OCI-LY3 (cell line): ENCODE data around the gene FAM53B.

Source experiments
- CTCF ChIP-seq: fragments of 200-600, 300-600 bp; sonication (generic); IDR thresholded peaks from 2 replicates; pipeline ENCODE4 v1.5.1; 2014; ENCODE audit warnings: antibody characterized with exemption, low read length, low read depth
- EZH2phosphoT487 ChIP-seq: fragments of 200-600 bp; shearing (Covaris generic); IDR thresholded peaks from 2 replicates; pipeline ENCODE4 v1.6.1; 2018; ENCODE audit warnings: antibody characterized with exemption, mixed run types, low read depth

DNA sequence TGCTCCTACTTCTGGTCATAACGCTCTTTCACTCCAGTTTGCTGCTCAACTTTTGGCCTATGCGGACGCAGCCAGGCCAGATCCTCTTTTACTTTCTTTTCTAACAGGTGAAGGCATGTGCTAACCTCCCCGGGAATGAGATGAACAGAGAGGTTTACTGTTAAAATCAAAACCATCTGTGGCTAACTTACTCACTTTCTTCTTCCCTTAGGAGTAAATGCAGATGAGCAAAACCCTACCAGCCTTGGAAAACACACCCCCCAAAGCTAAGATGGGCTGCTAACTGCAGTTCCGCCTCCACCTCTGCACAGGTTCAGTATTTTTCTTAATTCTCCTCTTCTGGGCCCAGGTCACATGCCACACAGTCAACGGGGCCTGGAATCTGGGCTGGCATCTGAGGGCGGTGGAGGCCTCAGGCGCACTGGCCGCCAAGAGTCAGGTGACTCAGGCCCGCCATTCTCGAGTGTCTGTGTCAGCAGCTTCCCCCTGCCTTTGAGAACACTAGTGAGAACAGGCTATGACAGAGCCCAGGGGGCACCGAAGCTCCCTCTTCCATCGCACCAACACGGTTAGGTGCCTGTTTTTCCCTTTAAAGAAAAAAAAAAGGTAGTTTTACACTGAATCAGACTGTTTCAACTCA lies 11.1 kb downstream of the FAM53B start:
- no peak for TF ChIP-seq CTCF
- no peak for TF ChIP-seq EZH2phosphoT487
